ENCODE measurements around the gene CDKN1A. TPM values are rescaled to one million over a fixed set of nuclear protein-coding genes. Genes with fewer than 3 reads are reported as not detected.

CDKN1A gene
- total RNA-seq, 1 donor from 2014 or later = 34.2 TPM

Other genes starting within 250 kb of the CDKN1A start
- not detected for gene PXT1, start 235.9 kb upstream of the CDKN1A start, total RNA-seq (ENCODE audit: insufficient read depth, low replicate concordance)
- gene KCTD20, start 235.7 kb upstream of the CDKN1A start, total RNA-seq (ENCODE audit: insufficient read depth, low replicate concordance) = 67.4 TPM
- gene STK38, start 131.2 kb upstream of the CDKN1A start, total RNA-seq (ENCODE audit: insufficient read depth, low replicate concordance) = 21.2 TPM
- 91.2 TPM for gene SRSF3, start 84.4 kb upstream of the CDKN1A start, total RNA-seq (ENCODE audit: insufficient read depth, low replicate concordance)
- gene RAB44, start 19.1 kb downstream of the CDKN1A start, total RNA-seq (ENCODE audit: insufficient read depth, low replicate concordance) = not detected
- 16.9 TPM for gene CPNE5, start 160.7 kb downstream of the CDKN1A start, total RNA-seq (ENCODE audit: insufficient read depth, low replicate concordance)
- gene PPIL1, start 196.1 kb downstream of the CDKN1A start, total RNA-seq (ENCODE audit: insufficient read depth, low replicate concordance) = 28.6 TPM
- gene C6orf89, start 207.2 kb downstream of the CDKN1A start, total RNA-seq (ENCODE audit: insufficient read depth, low replicate concordance) = 40.2 TPM